Non-pigmented ciliary epithelial cell (primary cell): Measurements from ENCODE around the gene TXN2.

ENCODE experiments used
- DNase-seq: peaks from one replicate; pipeline ENCODE4 v3.0.0-alpha.2; 2010; ENCODE audit warnings: low read depth

TXN2 gene

GRCh38 chr22:36486619-36487384 lies 5.4 kb upstream of the TXN2 start:
- no peak for DNase-seq

DNA sequence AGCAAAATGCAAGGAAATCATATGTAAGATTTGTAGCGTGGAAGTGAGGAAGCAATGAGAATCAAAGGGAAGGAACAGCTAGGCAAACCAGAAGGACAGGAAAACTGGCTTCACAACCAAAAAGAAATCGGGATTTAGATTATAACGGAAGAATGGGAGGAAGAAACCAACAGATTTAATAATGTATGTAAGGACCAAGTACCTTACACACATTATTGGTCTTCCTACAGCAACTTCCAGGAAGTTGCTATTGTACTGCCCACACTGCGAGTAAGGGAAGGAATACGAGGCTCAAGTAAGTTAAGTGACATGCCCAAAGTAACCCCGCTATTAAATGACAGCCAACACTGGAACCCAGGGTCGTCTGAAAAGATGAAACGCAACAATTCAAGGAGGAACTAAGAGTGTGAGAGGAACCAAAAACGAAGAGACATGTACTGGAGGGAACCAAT lies 473 bp downstream of the TXN2 start:
- DNase-seq: no peak

DNA sequence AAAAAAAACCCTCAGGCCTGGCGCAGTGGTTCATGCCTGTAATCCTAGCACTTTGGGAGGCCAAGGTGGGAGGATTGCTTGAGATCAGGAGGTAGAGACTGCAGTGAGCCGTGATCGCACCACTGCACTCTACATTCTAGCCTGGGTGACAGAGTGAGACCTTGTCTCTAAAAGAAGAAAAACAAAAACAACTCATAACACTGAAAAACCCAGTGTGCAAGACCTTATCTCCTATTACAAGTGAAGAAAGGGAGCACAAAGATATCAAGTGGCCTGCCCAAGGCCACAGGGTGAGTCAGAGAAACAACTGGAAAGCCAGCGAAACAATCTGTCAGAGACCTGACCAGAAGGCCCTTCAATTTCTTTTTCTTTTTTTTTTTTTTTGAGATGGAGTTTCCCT lies 2.5 kb downstream of the TXN2 start:
- DNase-seq: no peak

- DNase-seq: no peak
Observed at GRCh38 chr22:36475341-36475740, 6.1 kb downstream of the TXN2 start.

DNA sequence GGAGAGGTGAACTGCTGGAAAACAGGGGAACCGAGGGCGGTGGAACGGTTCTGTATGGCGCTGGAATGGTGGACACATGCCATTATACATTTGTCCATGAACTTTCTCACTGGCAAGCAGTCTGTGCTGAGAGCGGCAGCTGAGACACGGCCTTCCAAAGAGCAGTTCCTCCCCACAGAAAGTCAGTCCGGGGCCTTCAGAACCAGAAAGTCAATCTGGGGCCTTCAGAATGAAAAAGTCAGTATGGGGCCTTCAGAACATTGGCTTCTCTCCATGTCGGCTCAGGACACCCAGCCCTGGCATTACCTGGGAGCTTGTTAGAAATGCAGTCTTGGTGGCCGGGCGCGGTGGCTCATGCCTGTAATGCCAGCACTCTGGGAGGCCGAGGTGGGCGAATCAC lies 8.8 kb downstream of the TXN2 start:
- no peak for DNase-seq

GRCh38 chr22:36471341-36471821 lies 10.1 kb downstream of the TXN2 start:
- DNase-seq: no peak

- no peak for DNase-seq
Observed at GRCh38 chr22:36470994-36471331, 10.5 kb downstream of the TXN2 start.

DNA sequence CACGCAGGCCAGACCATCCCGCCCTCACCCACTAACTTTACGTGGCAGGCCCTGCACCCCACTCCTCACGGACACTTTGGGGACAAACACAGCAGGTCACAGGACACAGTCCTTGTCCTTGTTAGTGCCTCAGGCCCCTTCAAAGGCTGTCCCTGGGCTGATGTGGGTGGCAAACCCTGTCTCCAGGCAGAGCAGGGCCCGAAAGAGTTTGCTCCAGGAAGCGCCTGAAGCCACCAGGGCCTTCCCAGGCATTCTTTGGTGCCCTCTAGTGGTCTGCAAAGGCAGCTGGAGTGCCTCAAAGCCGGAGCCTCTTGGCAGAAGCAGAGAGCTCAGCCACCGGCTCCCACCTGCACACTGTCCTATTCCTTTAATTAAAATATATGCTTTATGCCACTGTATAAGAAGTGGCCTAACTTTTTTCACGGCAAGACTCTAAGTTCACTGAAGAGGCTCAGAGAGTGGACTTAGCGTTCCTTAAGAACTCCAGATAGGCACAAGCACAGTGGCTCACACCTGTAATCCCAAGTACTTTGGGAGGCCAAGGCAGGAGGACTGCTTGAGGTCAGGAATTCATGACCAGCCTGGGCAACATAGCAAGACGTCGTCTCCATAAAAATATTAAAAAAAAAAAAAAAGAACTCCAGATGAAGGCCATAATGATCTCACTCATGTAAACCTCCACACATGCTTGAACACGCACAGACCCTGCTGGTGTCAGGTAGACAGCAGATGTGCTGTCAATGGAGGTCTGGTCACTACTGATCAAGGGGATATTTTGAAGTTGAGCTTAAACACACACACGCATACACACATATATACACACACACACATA lies 11.1 kb downstream of the TXN2 start:
- DNase-seq: no peak

DNA sequence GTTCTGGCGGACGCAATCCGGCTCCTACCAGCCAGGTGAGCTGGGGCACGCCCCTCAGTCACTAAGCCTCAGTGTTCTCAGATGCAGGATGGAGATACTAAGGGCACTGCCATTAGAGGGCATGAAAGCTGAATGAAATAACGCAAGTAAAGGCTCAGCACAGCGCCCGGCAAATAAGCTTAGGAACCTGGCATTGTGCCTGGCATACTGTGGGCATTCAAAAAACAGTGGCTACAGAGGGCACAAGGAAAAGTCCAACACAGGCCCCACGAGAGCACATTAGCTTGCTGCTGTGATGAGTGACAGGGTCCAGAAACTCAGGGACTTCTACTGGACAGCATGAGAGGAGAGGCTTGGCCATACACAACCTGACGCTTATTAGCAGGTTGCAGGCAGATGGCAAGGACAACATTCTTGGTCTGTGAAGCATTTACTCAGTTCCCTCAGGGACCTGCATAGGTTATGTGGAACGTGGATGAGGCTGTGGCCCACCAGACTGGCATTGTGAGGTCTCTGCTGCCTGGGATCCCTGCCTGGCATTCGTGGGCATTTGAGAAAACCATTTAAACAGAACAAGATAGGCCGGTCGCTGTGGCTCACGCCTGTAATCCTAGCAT lies 12.2 kb downstream of the TXN2 start:
- DNase-seq: no peak

DNA sequence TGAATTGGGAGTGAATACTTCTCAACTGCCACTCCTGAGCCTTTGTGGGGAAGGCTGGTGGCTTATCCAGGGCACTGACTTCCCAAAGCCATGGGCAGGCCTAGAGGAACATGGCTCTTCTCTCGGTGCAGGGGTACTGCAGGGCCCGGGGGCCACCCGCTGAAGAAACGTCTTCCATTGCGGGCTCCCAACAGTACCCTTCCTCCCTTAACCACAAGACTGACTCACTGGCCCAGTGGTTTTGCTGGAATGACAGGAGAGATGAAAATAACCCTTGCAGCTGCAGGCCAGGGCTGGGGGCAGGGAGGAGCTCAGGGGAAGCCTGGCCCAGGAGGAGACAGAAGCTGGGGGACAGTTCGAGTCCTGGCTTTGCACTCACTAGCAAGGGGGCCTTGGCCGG lies 13.5 kb downstream of the TXN2 start:
- DNase-seq: peak; percentile 95

- no peak for DNase-seq
Observed at GRCh38 chr22:36467042-36467810, 14.2 kb downstream of the TXN2 start.

GRCh38 chr22:36466258-36466657 lies 15.2 kb downstream of the TXN2 start:
- no peak for DNase-seq

GRCh38 chr22:36465232-36466021 lies 16.0 kb downstream of the TXN2 start:
- DNase-seq: peak; percentile 81

- DNase-seq: no peak
Observed at GRCh38 chr22:36464715-36465231, 16.7 kb downstream of the TXN2 start.

DNA sequence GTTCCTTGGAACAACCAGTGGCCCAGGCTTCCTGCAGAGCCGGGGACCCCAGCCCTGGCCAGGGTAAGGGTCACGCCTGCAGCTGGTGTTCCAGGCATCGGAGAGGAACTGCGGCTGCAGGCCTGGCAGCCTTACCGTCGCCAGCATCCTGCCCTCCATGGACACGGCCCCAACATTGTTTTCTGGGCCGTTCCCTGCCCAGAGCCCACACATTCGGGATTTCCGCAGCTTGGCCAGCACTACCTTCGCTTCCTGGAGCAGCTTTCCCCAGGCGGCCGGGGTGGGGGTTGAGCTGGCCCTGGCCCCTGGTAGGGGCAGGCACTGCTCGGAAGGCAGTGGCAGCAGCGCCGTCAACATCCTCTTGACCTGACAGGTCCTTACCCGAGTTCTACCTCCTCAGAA lies 17.7 kb downstream of the TXN2 start:
- no peak for DNase-seq

DNA sequence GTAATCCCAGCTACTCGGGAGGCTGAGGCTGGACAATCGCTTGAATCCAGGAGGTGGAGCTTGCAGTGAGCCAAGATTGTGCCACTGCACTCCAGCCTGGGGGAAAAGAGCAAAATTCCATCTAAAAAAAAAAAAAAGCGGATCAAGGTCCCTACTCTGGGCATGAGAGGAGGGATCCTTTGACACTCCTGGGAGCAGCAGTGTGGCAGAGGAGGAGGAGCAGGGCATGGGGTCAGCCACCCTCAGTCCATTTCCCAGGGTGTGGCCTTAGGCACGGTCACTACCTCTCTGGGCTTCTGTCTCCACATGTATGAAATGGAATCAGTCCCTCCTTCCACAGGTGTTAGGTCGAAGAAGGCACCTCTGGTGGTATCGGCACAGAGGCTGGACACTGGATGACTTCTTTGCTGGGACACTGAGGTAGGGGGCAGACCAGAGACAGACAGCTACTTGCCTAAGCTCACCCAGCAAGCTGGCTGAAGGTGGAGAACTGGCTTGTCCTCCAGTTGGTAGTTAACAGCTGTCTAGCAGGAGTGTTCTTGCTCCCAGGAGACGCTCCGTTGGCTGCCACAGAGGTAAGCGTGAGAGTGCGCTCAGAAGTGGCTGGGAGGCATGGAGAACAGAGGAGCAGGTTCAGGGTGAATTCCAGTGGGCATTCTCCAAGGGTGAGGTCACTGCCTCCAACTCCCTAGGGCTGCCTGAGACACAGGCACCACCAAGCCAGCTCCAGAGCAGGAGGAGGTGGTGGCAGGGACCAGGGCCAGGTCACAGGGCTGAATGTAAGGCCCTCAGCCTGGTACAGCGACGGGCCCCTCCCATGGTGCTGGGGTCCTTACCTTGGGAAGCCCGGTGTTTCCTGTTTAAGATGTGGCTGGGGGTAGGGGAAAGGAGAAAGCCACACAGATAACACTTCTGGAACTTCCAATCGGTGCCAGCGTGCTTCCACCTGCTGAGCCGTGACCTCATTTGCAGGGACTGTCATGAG lies 19.5 kb downstream of the TXN2 start:
- no peak for DNase-seq

- DNase-seq: no peak
Observed at GRCh38 chr22:36460202-36460601, 21.2 kb downstream of the TXN2 start.

- DNase-seq: no peak
Observed at GRCh38 chr22:36457688-36458450, 23.6 kb downstream of the TXN2 start.

DNA sequence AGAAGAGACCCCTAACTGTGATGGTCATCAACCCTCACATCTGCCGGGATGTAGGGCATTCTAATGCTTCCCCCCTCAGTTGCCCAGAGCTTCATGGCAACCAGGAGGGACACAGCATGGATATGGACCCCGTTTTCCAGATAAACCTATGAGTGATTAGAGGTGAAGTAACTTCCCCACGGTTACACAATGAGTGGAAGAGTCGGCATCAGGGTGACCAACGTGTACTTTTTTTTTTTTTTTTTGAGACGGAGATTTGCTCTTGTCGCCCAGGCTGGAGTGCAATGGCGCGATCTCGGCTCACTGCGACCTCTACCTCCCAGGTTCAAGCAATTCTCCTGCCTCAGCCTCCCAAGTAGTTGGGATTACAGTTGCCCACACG lies 25.0 kb downstream of the TXN2 start:
- no peak for DNase-seq
